ENCODE measurements around the gene VGF. TPM values are rescaled to one million over a fixed set of nuclear protein-coding genes. Genes with fewer than 3 reads are reported as not detected.
"Not testable (repeated sequence)": the region's sequence is repeated elsewhere in the genome, so short reads cannot be mapped to it uniquely, and the experiment has no call there.

Gene VGF
- total RNA-seq, 1 experiment from 2014 or later: 0.14 TPM

- Mint-ChIP-seq H3K9me3 (ENCODE audit: low read depth, unreplicated experiment) (no peaks in the 10 kb centered on the region), H3K27me3 (ENCODE audit: unreplicated experiment) (no peaks in the 10 kb centered on the region), H3K36me3 (ENCODE audit: insufficient read depth, unreplicated experiment) (no peaks in the 10 kb centered on the region), H3K4me1 (ENCODE audit: low read depth, unreplicated experiment) (peaks cover 14% of the 10 kb centered on the region), H3K4me3 (ENCODE audit: low read depth, unreplicated experiment) (peak overlapping the region; percentile 55), H3K27ac (ENCODE audit: unreplicated experiment) (peak overlapping the region; percentile 95)
- CTCF ChIA-PET: interaction anchor here (0.8 to 1.3 kb wide), 2 partner anchors 37 to 233 kb away, joined by 3 to 5 read pairs; partner anchors contain the start of genes TRIM56 and UFSP1
- BruUV-seq (replicated peaks): no TSS peak
- DNase-seq: peak; percentile 31
- TF ChIP-seq, protein P1, sequence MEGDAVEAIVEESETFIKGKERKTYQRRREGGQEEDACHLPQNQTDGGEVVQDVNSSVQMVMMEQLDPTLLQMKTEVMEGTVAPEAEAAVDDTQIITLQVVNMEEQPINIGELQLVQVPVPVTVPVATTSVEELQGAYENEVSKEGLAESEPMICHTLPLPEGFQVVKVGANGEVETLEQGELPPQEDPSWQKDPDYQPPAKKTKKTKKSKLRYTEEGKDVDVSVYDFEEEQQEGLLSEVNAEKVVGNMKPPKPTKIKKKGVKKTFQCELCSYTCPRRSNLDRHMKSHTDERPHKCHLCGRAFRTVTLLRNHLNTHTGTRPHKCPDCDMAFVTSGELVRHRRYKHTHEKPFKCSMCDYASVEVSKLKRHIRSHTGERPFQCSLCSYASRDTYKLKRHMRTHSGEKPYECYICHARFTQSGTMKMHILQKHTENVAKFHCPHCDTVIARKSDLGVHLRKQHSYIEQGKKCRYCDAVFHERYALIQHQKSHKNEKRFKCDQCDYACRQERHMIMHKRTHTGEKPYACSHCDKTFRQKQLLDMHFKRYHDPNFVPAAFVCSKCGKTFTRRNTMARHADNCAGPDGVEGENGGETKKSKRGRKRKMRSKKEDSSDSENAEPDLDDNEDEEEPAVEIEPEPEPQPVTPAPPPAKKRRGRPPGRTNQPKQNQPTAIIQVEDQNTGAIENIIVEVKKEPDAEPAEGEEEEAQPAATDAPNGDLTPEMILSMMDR (IDR thresholded peaks at IDR 0.05; ENCODE audit: unreplicated experiment): no peak
- intact Hi-C loops (cut with micrococcal nuclease; ENCODE audit: unreplicated experiment): no loop called here
Measured at GRCh38 chr7:101121991-101122932, 43.1 kb downstream of the VGF start.

- Mint-ChIP-seq H3K4me1 (ENCODE audit: low read depth, unreplicated experiment) (peaks cover 13% of the 10 kb centered on the region), H3K4me3 (ENCODE audit: low read depth, unreplicated experiment) (peak overlapping the region; percentile 55), H3K27ac (ENCODE audit: unreplicated experiment) (peak overlapping the region; percentile 95)
- BruUV-seq (replicated peaks); intact Hi-C loops (cut with micrococcal nuclease; ENCODE audit: unreplicated experiment); H3K36me3 Mint-ChIP-seq (ENCODE audit: insufficient read depth, unreplicated experiment); DNase-seq; H3K9me3 Mint-ChIP-seq (ENCODE audit: low read depth, unreplicated experiment); H3K27me3 Mint-ChIP-seq (ENCODE audit: unreplicated experiment): not testable (repeated sequence)
- CTCF ChIA-PET: interaction anchor here (0.8 kb wide), 1 partner anchor 232 kb away, joined by 5 read pairs; the partner anchor contains the start of gene UFSP1
Measured at GRCh38 chr7:101121631-101121990, 43.8 kb downstream of the VGF start.

GRCh38 chr7:101120315-101120714 is 45.1 kb downstream of the VGF start:
- peaks cover 13% of the 10 kb centered on the region for H3K4me1 Mint-ChIP-seq (ENCODE audit: low read depth, unreplicated experiment)
- intact Hi-C loops (cut with micrococcal nuclease; ENCODE audit: unreplicated experiment): no loop called here
- no peaks in the 10 kb centered on the region for H3K9me3 Mint-ChIP-seq (ENCODE audit: low read depth, unreplicated experiment)
- H3K36me3 Mint-ChIP-seq (ENCODE audit: insufficient read depth, unreplicated experiment): no peaks in the 10 kb centered on the region
- no TSS peak for BruUV-seq (replicated peaks)
- DNase-seq: no peak
- no peaks in the 10 kb centered on the region for H3K27me3 Mint-ChIP-seq (ENCODE audit: unreplicated experiment)
- TF ChIP-seq, protein P1 (IDR thresholded peaks at IDR 0.05; ENCODE audit: unreplicated experiment): no peak
- CTCF ChIA-PET: no interaction called here
- H3K27ac Mint-ChIP-seq (ENCODE audit: unreplicated experiment): no peak overlapping the region
- H3K4me3 Mint-ChIP-seq (ENCODE audit: low read depth, unreplicated experiment): no peak overlapping the region

GRCh38 chr7:101119876-101120275 is 45.5 kb downstream of the VGF start:
- intact Hi-C loops (cut with micrococcal nuclease; ENCODE audit: unreplicated experiment): no loop called here
- TF ChIP-seq, protein P1 (IDR thresholded peaks at IDR 0.05; ENCODE audit: unreplicated experiment): no peak
- Mint-ChIP-seq H3K27ac (ENCODE audit: unreplicated experiment) (no peak overlapping the region), H3K4me1 (ENCODE audit: low read depth, unreplicated experiment) (peaks cover 13% of the 10 kb centered on the region), H3K4me3 (ENCODE audit: low read depth, unreplicated experiment) (no peak overlapping the region), H3K9me3 (ENCODE audit: low read depth, unreplicated experiment) (no peaks in the 10 kb centered on the region), H3K27me3 (ENCODE audit: unreplicated experiment) (no peaks in the 10 kb centered on the region), H3K36me3 (ENCODE audit: insufficient read depth, unreplicated experiment) (no peaks in the 10 kb centered on the region)
- DNase-seq: no peak
- CTCF ChIA-PET: no interaction called here
- BruUV-seq (replicated peaks): no TSS peak

- H3K9me3 Mint-ChIP-seq (ENCODE audit: low read depth, unreplicated experiment): no peaks in the 10 kb centered on the region
- peaks cover 13% of the 10 kb centered on the region for H3K4me1 Mint-ChIP-seq (ENCODE audit: low read depth, unreplicated experiment)
- intact Hi-C loops (cut with micrococcal nuclease; ENCODE audit: unreplicated experiment): no loop called here
- no peaks in the 10 kb centered on the region for H3K27me3 Mint-ChIP-seq (ENCODE audit: unreplicated experiment)
- no peaks in the 10 kb centered on the region for H3K36me3 Mint-ChIP-seq (ENCODE audit: insufficient read depth, unreplicated experiment)
- H3K4me3 Mint-ChIP-seq (ENCODE audit: low read depth, unreplicated experiment): no peak overlapping the region
- DNase-seq: no peak
- TF ChIP-seq, protein P1 (IDR thresholded peaks at IDR 0.05; ENCODE audit: unreplicated experiment): no peak
- no TSS peak for BruUV-seq (replicated peaks)
- CTCF ChIA-PET: no interaction called here
- H3K27ac Mint-ChIP-seq (ENCODE audit: unreplicated experiment): no peak overlapping the region
Measured at GRCh38 chr7:101118856-101119255, 46.5 kb downstream of the VGF start.

Measured in Calu3 (cell line).